H9 (cell line): ENCODE measurements around the gene FH. TPM values are rescaled to one million over a fixed set of nuclear protein-coding genes. Genes with fewer than 3 reads are reported as not detected.

Experiments used
- DNase-seq: peaks from one replicate; pipeline ENCODE4 v3.0.0-alpha.2; 2017
- H2AFZ ChIP-seq: one replicate; pipeline ENCODE4 v1.6.1; 2013; ENCODE audit warnings: mild to moderate bottlenecking, low read length, control low read depth, moderate library complexity
- H2AK5ac ChIP-seq: 2 replicates; pipeline ENCODE4 v1.6.1; 2013; ENCODE audit warnings: low read length, control low read depth, mixed read lengths; ENCODE audit not compliant: insufficient read length
- H2BK120ac ChIP-seq: one replicate; pipeline ENCODE4 v1.6.1; 2013; ENCODE audit warnings: low read depth, mild to moderate bottlenecking, low read length, control low read depth, inconsistent platforms; ENCODE audit not compliant: poor library complexity, severe bottlenecking
- H2BK12ac ChIP-seq: 2 replicates; pipeline ENCODE4 v1.6.1; 2013; ENCODE audit warnings: low read length, control low read depth, mixed read lengths, low read depth; ENCODE audit not compliant: insufficient read length
- H2BK15ac ChIP-seq: 2 replicates; pipeline ENCODE4 v1.6.1; 2013; ENCODE audit warnings: low read depth, low read length, control low read depth
- H2BK20ac ChIP-seq: one replicate; pipeline ENCODE4 v1.6.1; 2013; ENCODE audit warnings: low read depth, mild to moderate bottlenecking, low read length, control low read depth, inconsistent platforms; ENCODE audit not compliant: poor library complexity, severe bottlenecking
- H2BK5ac ChIP-seq: 2 replicates; pipeline ENCODE4 v1.6.1; 2013; ENCODE audit warnings: low read length, control low read depth, mixed read lengths; ENCODE audit not compliant: insufficient read length
- H3K14ac ChIP-seq: 2 replicates; pipeline ENCODE4 v1.6.1; 2013; ENCODE audit warnings: low read length, control low read depth; ENCODE audit not compliant: insufficient read depth
- H3K18ac ChIP-seq: 2 replicates; pipeline ENCODE4 v1.6.1; 2013; ENCODE audit warnings: low read depth, mild to moderate bottlenecking, mixed read lengths, low read length, control low read depth; ENCODE audit not compliant: insufficient read length
- H3K23ac ChIP-seq: 2 replicates; pipeline ENCODE4 v1.6.1; 2013; ENCODE audit warnings: low read length, control low read depth, mixed read lengths, low read depth; ENCODE audit not compliant: insufficient read length
- H3K23me2 ChIP-seq: 2 replicates; pipeline ENCODE4 v1.6.1; 2013; ENCODE audit warnings: low read depth, mild to moderate bottlenecking, mixed read lengths, low read length, control low read depth; ENCODE audit not compliant: insufficient read length, poor library complexity, severe bottlenecking
- H3K27ac ChIP-seq: 2 replicates; pipeline ENCODE4 v1.5.1; 2013; ENCODE audit warnings: low read length, control low read depth, mixed read lengths, low read depth; ENCODE audit not compliant: insufficient read length
- H3K27me3 ChIP-seq: 2 replicates; pipeline ENCODE4 v1.6.1; 2013; ENCODE audit warnings: low read length, control low read depth, inconsistent platforms; ENCODE audit not compliant: insufficient read depth
- H3K4ac ChIP-seq: 2 replicates; pipeline ENCODE4 v1.6.1; 2013; ENCODE audit warnings: low read depth, mild to moderate bottlenecking, control low read depth, inconsistent platforms, low read length, moderate library complexity
- H3K4me1 ChIP-seq: 2 replicates; pipeline ENCODE4 v1.6.1; 2013; ENCODE audit warnings: low read length, control low read depth, inconsistent platforms; ENCODE audit not compliant: insufficient read depth
- H3K4me2 ChIP-seq: 2 replicates; pipeline ENCODE4 v1.6.1; 2013; ENCODE audit warnings: low read length, control low read depth, mixed read lengths; ENCODE audit not compliant: insufficient read length, insufficient read depth
- H3K56ac ChIP-seq: 2 replicates; pipeline ENCODE4 v1.6.1; 2013; ENCODE audit warnings: low read depth, mild to moderate bottlenecking, mixed read lengths, low read length, control low read depth; ENCODE audit not compliant: insufficient read length
- H3K79me1 ChIP-seq: 2 replicates; pipeline ENCODE4 v1.6.1; 2013; ENCODE audit warnings: low read depth, mild to moderate bottlenecking, moderate library complexity, low read length, control low read depth, inconsistent platforms; ENCODE audit not compliant: insufficient read depth, poor library complexity, severe bottlenecking
- H3K79me2 ChIP-seq: 2 replicates; pipeline ENCODE4 v1.6.1; 2013; ENCODE audit warnings: low read length, control low read depth, inconsistent platforms; ENCODE audit not compliant: insufficient read depth
- H3K9ac ChIP-seq: 2 replicates; pipeline ENCODE4 v1.6.1; 2013; ENCODE audit warnings: low read length, control low read depth, mixed read lengths; ENCODE audit not compliant: insufficient read length; ENCODE audit errors: extremely low read depth
- H3K9me3 ChIP-seq: one replicate; pipeline ENCODE4 v1.6.1; 2013; ENCODE audit warnings: low read depth, low read length, inconsistent platforms; ENCODE audit not compliant: control insufficient read depth
- H3T11ph ChIP-seq: one replicate; pipeline ENCODE4 v1.6.1; 2013; ENCODE audit warnings: mild to moderate bottlenecking, low read length, control low read depth, inconsistent platforms
- H4K20me1 ChIP-seq: one replicate; pipeline ENCODE4 v1.6.1; 2013; ENCODE audit not compliant: control insufficient read depth, insufficient read length, insufficient read depth
- H4K5ac ChIP-seq: 2 replicates; pipeline ENCODE4 v1.6.1; 2013; ENCODE audit warnings: low read depth, mild to moderate bottlenecking, mixed read lengths, low read length, control low read depth; ENCODE audit not compliant: insufficient read length
- H4K8ac ChIP-seq: replicated peaks from 2 replicates; pipeline ENCODE4 v1.6.1; 2013; ENCODE audit warnings: low read length, control low read depth, mixed read lengths, low read depth; ENCODE audit not compliant: insufficient read length
- H4K91ac ChIP-seq: 2 replicates; pipeline ENCODE4 v1.6.1; 2013; ENCODE audit warnings: low read depth, mild to moderate bottlenecking, moderate library complexity, mixed read lengths, low read length, control low read depth; ENCODE audit not compliant: insufficient read length
- H3K27ac Mint-ChIP-seq, 3 experiments: 2 replicates in 2 of 3; 3 replicates in 1 of 3; pipeline ENCODE4 v1.8.0; 2020 to 2021; ENCODE audit warnings: mixed read lengths in 3 of 3, mild to moderate bottlenecking in 1 of 3, moderate library complexity in 1 of 3
- H3K27me3 Mint-ChIP-seq: 2 replicates; pipeline ENCODE4 v1.8.0; 2021; ENCODE audit warnings: low read depth, mild to moderate bottlenecking, moderate library complexity, mixed read lengths
- H3K36me3 Mint-ChIP-seq, 3 experiments: 2 replicates in 2 of 3; 3 replicates in 1 of 3; pipeline ENCODE4 v1.8.0; 2020 to 2021; ENCODE audit warnings: low read depth in 3 of 3, mixed read lengths in 3 of 3; ENCODE audit not compliant: insufficient read depth in 1 of 3
- H3K4me1 Mint-ChIP-seq, 2 experiments: 2 replicates each; pipeline ENCODE4 v1.8.0; 2020; ENCODE audit warnings: mixed read lengths in 2 of 2
- H3K4me3 Mint-ChIP-seq, 2 experiments: 2 replicates in 1 of 2; 3 replicates in 1 of 2; pipeline ENCODE4 v1.8.0; 2020 to 2021; ENCODE audit warnings: mild to moderate bottlenecking in 2 of 2, mixed read lengths in 2 of 2, moderate library complexity in 1 of 2
- H3K9me3 Mint-ChIP-seq, 2 experiments: 2 replicates in 1 of 2; 3 replicates in 1 of 2; pipeline ENCODE4 v1.8.0; 2020; ENCODE audit warnings: mild to moderate bottlenecking in 2 of 2, mixed read lengths in 2 of 2, moderate library complexity in 1 of 2
- WGBS: extraction: QIAGEN DNeasy Blood & Tissue Kit; methylation state at CpG from one replicate; pipeline ENCODE4 v1.1.7; 2013; ENCODE audit warnings: missing lambda C conversion rate, low lambda C conversion rate, mixed read lengths; ENCODE audit not compliant: insufficient read length; ENCODE audit errors: extremely low coverage; 5-methylcytosine and 5-hydroxymethylcytosine counted together
- total RNA-seq: library from RNA; stranded (reverse); gene quantifications from 2 replicates; pipeline ENCODE4 v1.2.1, GENCODE V29; 2021
- TF ChIP-seq, protein P1 (sequence below): fragments of 200-600 bp; sonication (generic); conservative IDR thresholded peaks from 3 replicates; pipeline ENCODE4 v1.8.0; 2021; ENCODE audit warnings: antibody characterized with exemption, mild to moderate bottlenecking

FH gene
- total RNA-seq, 1 experiment from 2014 or later = 83.9 TPM

DNA sequence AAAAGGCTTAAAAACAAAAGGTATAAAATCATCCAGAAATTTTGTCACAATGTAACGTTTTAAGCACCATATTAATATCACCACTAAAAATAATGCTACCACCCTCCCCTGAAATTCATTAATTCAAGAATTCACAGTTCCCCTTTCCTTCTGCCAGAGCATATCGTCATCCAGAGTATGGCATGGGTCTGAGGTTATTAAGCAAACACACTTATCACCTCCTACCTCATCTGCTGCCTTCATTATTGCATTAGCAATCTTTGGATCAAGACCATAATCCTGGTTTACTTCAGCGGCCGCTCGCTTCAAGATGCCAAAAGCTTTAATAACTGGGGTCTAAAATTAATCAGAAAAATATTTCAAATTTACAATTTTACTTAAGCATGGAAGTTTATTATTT, 6.2 kb downstream of the FH start:
- H3K4me3 Mint-ChIP-seq = no peak overlapping the region
- no peak overlapping the region for H3K9ac ChIP-seq
- no peaks in the 10 kb centered on the region; the same call in 1 of the 2 replicates for H3K79me2 ChIP-seq
- peaks cover 3% of the 10 kb centered on the region for H3K79me1 ChIP-seq
- WGBS = no CpG with 5 or more reads among the region's 5 CpGs
- H3K23me2 ChIP-seq = no peaks in the 10 kb centered on the region
- no peak overlapping the region for H3K4me2 ChIP-seq
- H3K27me3 ChIP-seq = no peaks in the 10 kb centered on the region
- H3K18ac ChIP-seq = no peak overlapping the region
- no peak overlapping the region for H2AFZ ChIP-seq
- no peak overlapping the region for H3K27ac Mint-ChIP-seq
- no peak overlapping the region for H3K27ac ChIP-seq
- H3K9me3 Mint-ChIP-seq = no peaks in the 10 kb centered on the region
- no peak overlapping the region for H4K91ac ChIP-seq
- H3K4me1 ChIP-seq = no peaks in the 10 kb centered on the region
- no peak overlapping the region for H3K14ac ChIP-seq
- DNase-seq = no peak
- H3K4me1 Mint-ChIP-seq = peaks cover 5 to 6% of the 10 kb centered on the region in 2 experiments
- peaks cover 9 to 50% (median 36%) of the 10 kb centered on the region in 3 experiments; a peak in 6 of 7 replicates for H3K36me3 Mint-ChIP-seq
- H2BK12ac ChIP-seq = no peak overlapping the region
- H3T11ph ChIP-seq = no peak overlapping the region
- H2BK5ac ChIP-seq = no peak overlapping the region
- H2BK20ac ChIP-seq = no peak overlapping the region
- H3K27me3 Mint-ChIP-seq = no peaks in the 10 kb centered on the region
- H2BK120ac ChIP-seq = no peak overlapping the region
- H3K9me3 ChIP-seq = no peaks in the 10 kb centered on the region
- no peak overlapping the region for H4K8ac ChIP-seq
- H3K4ac ChIP-seq = no peak overlapping the region
- H2BK15ac ChIP-seq = no peak overlapping the region
- no peaks in the 10 kb centered on the region for H4K20me1 ChIP-seq
- no peak overlapping the region for H3K23ac ChIP-seq
- no peak overlapping the region for H2AK5ac ChIP-seq
- H3K56ac ChIP-seq = no peak overlapping the region
- H4K5ac ChIP-seq = no peak overlapping the region
- TF ChIP-seq, protein P1, sequence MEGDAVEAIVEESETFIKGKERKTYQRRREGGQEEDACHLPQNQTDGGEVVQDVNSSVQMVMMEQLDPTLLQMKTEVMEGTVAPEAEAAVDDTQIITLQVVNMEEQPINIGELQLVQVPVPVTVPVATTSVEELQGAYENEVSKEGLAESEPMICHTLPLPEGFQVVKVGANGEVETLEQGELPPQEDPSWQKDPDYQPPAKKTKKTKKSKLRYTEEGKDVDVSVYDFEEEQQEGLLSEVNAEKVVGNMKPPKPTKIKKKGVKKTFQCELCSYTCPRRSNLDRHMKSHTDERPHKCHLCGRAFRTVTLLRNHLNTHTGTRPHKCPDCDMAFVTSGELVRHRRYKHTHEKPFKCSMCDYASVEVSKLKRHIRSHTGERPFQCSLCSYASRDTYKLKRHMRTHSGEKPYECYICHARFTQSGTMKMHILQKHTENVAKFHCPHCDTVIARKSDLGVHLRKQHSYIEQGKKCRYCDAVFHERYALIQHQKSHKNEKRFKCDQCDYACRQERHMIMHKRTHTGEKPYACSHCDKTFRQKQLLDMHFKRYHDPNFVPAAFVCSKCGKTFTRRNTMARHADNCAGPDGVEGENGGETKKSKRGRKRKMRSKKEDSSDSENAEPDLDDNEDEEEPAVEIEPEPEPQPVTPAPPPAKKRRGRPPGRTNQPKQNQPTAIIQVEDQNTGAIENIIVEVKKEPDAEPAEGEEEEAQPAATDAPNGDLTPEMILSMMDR = no peak
